HepG2 (cell line): ENCODE results near the gene TMEM135. TPM values are rescaled to one million over a fixed set of nuclear protein-coding genes. Genes with fewer than 3 reads are reported as not detected.

Experiments used
- ATAC-seq: fragments of 200-7000 bp; cut with Tn5 transposase; 3 replicates; pipeline ENCODE4 v1.9.1; 2020; ENCODE audit warnings: mild to moderate bottlenecking, moderate library complexity
- BruUV-seq: library from RNA; stranded (reverse); fragments of 400-500 nt; replicated peaks from 2 replicates; lab custom pipeline; 2021; lab: Mats Ljungman, UMichigan
- CTCF ChIA-PET: fragments of 300-600 bp; formaldehyde crosslinking; extraction: SDS; loops from one replicate; lab custom pipeline; 2021; ENCODE audit warnings: low total read pairs, inconsistent platforms, low intra/inter-chr PET ratio; lab: Yijun Ruan, JAX
- POLR2A ChIA-PET: fragments of 350-600 bp; sonication (Branson Sonifier 250); formaldehyde crosslinking; loops from one replicate; lab custom pipeline; 2020; ENCODE audit warnings: antibody characterized with exemption, inconsistent platforms; lab: Yijun Ruan, JAX
- DNase-seq: peaks from one replicate; pipeline ENCODE4 v3.0.0-alpha.2; 2015; ENCODE audit warnings: low spot score
- FAIRE-seq: peaks from 3 replicates; lab custom pipeline; 2011; peaks lifted over from hg19 to GRCh38; lab: Jason Lieb, UNC
- H2AFZ ChIP-seq: one replicate; pipeline ENCODE4 v1.6.1; 2011; ENCODE audit warnings: low read length, inconsistent platforms
- H3K27ac ChIP-seq: fragments of 300-600 bp; 3 replicates; pipeline ENCODE4 v1.8.0; 2011; ENCODE audit warnings: mixed run types, mild to moderate bottlenecking, mixed read lengths, low read length, inconsistent platforms; ENCODE audit not compliant: insufficient read depth; ENCODE audit errors: extremely low read length
- H3K27me3 ChIP-seq, 2 experiments: fragments of 200-600 bp in 1 of 2; 2 replicates in 1 of 2; 3 replicates in 1 of 2; pipeline versions ENCODE4 v1.6.0 to v1.8.0; 2011; ENCODE audit warnings: low read length in 2 of 2, mild to moderate bottlenecking in 2 of 2, moderate library complexity in 2 of 2, inconsistent platforms in 1 of 2; ENCODE audit not compliant: insufficient read depth in 2 of 2, control insufficient read depth in 1 of 2
- H3K36me3 ChIP-seq, 2 experiments: fragments of 200-600 bp in 1 of 2; replicated peaks in 1 of 2; 2 replicates in 1 of 2; 3 replicates in 1 of 2; pipeline versions ENCODE4 v1.5.1 to v1.8.0; 2011; ENCODE audit warnings: low read length in 2 of 2, inconsistent platforms in 1 of 2; ENCODE audit not compliant: insufficient read depth in 2 of 2, control insufficient read depth in 1 of 2
- H3K4me1 ChIP-seq: 2 replicates; pipeline ENCODE4 v1.5.1; 2012; ENCODE audit warnings: low read length, inconsistent platforms; ENCODE audit not compliant: insufficient read depth
- H3K4me2 ChIP-seq: 2 replicates; pipeline ENCODE4 v1.6.0; 2011; ENCODE audit warnings: low read depth, low read length, inconsistent platforms
- H3K4me3 ChIP-seq, 3 experiments: fragments of 200-600 bp in 1 of 3; sonication (generic), shearing (Covaris generic) in 1 of 3; replicated peaks in 1 of 3; 2 replicates each; pipeline ENCODE4 v1.5.1; 2011 to 2016; ENCODE audit warnings: low read length in 3 of 3, inconsistent platforms in 2 of 3, low read depth in 2 of 3, mild to moderate bottlenecking in 2 of 3, control low read depth in 1 of 3, mixed read lengths in 1 of 3; ENCODE audit not compliant: insufficient read depth in 1 of 3
- H3K79me2 ChIP-seq: one replicate; pipeline ENCODE4 v1.6.1; 2011; ENCODE audit warnings: low read length, inconsistent platforms; ENCODE audit not compliant: insufficient read depth
- H3K9ac ChIP-seq: 2 replicates; pipeline ENCODE4 v1.6.0; 2011; ENCODE audit warnings: mild to moderate bottlenecking, low read depth, low read length, inconsistent platforms; ENCODE audit not compliant: insufficient read depth
- H3K9me3 ChIP-seq: 2 replicates; pipeline ENCODE4 v1.5.1; 2012; ENCODE audit warnings: mild to moderate bottlenecking, low read length
- H4K20me1 ChIP-seq: 2 replicates; pipeline ENCODE4 v1.6.0; 2011; ENCODE audit warnings: inconsistent platforms, mild to moderate bottlenecking, low read length, moderate library complexity; ENCODE audit not compliant: insufficient read depth
- ARID2 ChIP-seq: sonication (generic); formaldehyde crosslinking; IDR thresholded peaks from 2 replicates; pipeline ENCODE4 v1.8.1; 2022; ENCODE audit warnings: mild to moderate bottlenecking, missing genetic modification reagents, borderline replicate concordance
- ARNTL ChIP-seq: sonication (generic); formaldehyde crosslinking; IDR thresholded peaks from 2 replicates; pipeline ENCODE4 v1.4.0; 2020; ENCODE audit warnings: mild to moderate bottlenecking, missing genetic modification reagents
- CBX2 ChIP-seq, 2 experiments: fragments of 200-600 bp in 1 of 2; sonication (generic); formaldehyde crosslinking in 1 of 2; IDR thresholded peaks; 2 replicates each; pipeline versions ENCODE4 v1.7.0 to v1.8.1; 2018 to 2022; ENCODE audit warnings: low read depth in 2 of 2, low read length in 1 of 2, mild to moderate bottlenecking in 1 of 2, missing genetic modification reagents in 1 of 2
- IRF2 ChIP-seq: IDR thresholded peaks from 2 replicates; pipeline ENCODE4 v1.6.1; 2018; ENCODE audit warnings: missing genetic modification reagents, missing compliant biosample characterization
- JDP2 ChIP-seq: sonication (generic); formaldehyde crosslinking; IDR thresholded peaks from 2 replicates; pipeline ENCODE4 v1.8.1; 2022; ENCODE audit warnings: missing genetic modification reagents, borderline replicate concordance
- NR2F6 ChIP-seq, 2 experiments: IDR thresholded peaks; 2 replicates each; pipeline ENCODE4 v1.6.1; 2016; ENCODE audit warnings: antibody characterized with exemption in 1 of 2, mild to moderate bottlenecking in 1 of 2
- PAF1 ChIP-seq: IDR thresholded peaks from 2 replicates; pipeline ENCODE4 v1.6.1; 2016; ENCODE audit warnings: missing genetic modification reagents, missing compliant biosample characterization
- PHF21A ChIP-seq: sonication (generic); formaldehyde crosslinking; IDR thresholded peaks from 2 replicates; pipeline ENCODE4 v1.5.0; 2020; ENCODE audit warnings: mild to moderate bottlenecking, missing genetic modification reagents
- RFX1 ChIP-seq: fragments of 450-650 bp; IDR thresholded peaks from 2 replicates; pipeline ENCODE4 v1.6.1; 2017
- RXRA ChIP-seq: sonication (generic); formaldehyde crosslinking; IDR thresholded peaks from 2 replicates; pipeline ENCODE4 v1.5.1; 2020; ENCODE audit warnings: missing genetic modification reagents
- SALL1 ChIP-seq: sonication (generic); formaldehyde crosslinking; IDR thresholded peaks from 2 replicates; pipeline ENCODE4 v1.8.0; 2022; ENCODE audit warnings: mild to moderate bottlenecking, missing genetic modification reagents
- ZMYM2 ChIP-seq: sonication (generic); formaldehyde crosslinking; IDR thresholded peaks from 2 replicates; pipeline ENCODE4 v1.8.0; 2022; ENCODE audit warnings: mild to moderate bottlenecking, missing genetic modification reagents
- ZNF326 ChIP-seq: sonication (generic); formaldehyde crosslinking; IDR thresholded peaks from 2 replicates; pipeline ENCODE4 v1.4.0; 2020; ENCODE audit warnings: missing genetic modification reagents, borderline replicate concordance
- ZNF329 ChIP-seq: sonication (generic); formaldehyde crosslinking; IDR thresholded peaks from 2 replicates; pipeline ENCODE4 v1.9.0; 2021; ENCODE audit warnings: low read depth, mild to moderate bottlenecking, missing genetic modification reagents
- ZNF672 ChIP-seq: sonication (generic); formaldehyde crosslinking; IDR thresholded peaks from 2 replicates; pipeline ENCODE4 v1.8.1; 2022; ENCODE audit warnings: missing genetic modification reagents
- ZNF75D ChIP-seq: sonication (generic); formaldehyde crosslinking; IDR thresholded peaks from 2 replicates; pipeline ENCODE4 v1.8.1; 2023; ENCODE audit warnings: missing genetic modification reagents, mild to moderate bottlenecking, borderline replicate concordance
- WGBS: methylation state at CpG from one replicate; pipeline ENCODE4 v1.1.6; 2017; ENCODE audit warnings: low lambda C conversion rate; 5-methylcytosine and 5-hydroxymethylcytosine counted together
- in situ Hi-C: cut with HindIII; loops from 2 replicates; pipeline ENCODE4 v1.10.0; 2017; ENCODE audit warnings: low pct_unique_long_range_greater_than_20kb; ENCODE audit not compliant: extremely low pct_ligation_motif_present
- intact Hi-C: fragments of 100-400 bp; cut with micrococcal nuclease; formaldehyde crosslinking; loops from one replicate; pipeline ENCODE4 v1.10.0; 2022; ENCODE audit not compliant: unreplicated experiment
- polyA plus RNA-seq, 8 experiments: library from polyadenylated mRNA; depleted of rRNA in 3 of 8; stranded (reverse) in 7 of 8; unstranded in 1 of 8; fragments of >200 nt; fragmentation: Illumina TruSeq in 4 of 8; extraction: Trizol in 4 of 8; gene quantifications; 2 replicates each; pipeline versions ENCODE4 v1.2.1 to v1.2.3, GENCODE V29; 2011 to 2016; ENCODE audit warnings: low read depth in 4 of 8, missing spikeins in 1 of 8, mixed read lengths in 1 of 8; ENCODE audit not compliant: insufficient read depth in 1 of 8
- total RNA-seq, 5 experiments: library from RNA; depleted of rRNA; stranded (reverse); fragments of >200 nt; fragmentation: Illumina TruSeq; extraction: Trizol; gene quantifications; 2 replicates each; pipeline ENCODE4 v1.2.3, GENCODE V29; 2016; ENCODE audit warnings: low read depth in 1 of 5
- TF ChIP-seq, protein P1 (sequence below): sonication (generic); formaldehyde crosslinking; IDR thresholded peaks from 2 replicates; pipeline ENCODE4 v1.9.0; 2021; ENCODE audit warnings: missing genetic modification reagents, borderline replicate concordance
- TF ChIP-seq, protein P2 (sequence below): IDR thresholded peaks from 2 replicates; pipeline ENCODE4 v1.6.1; 2016
- TF ChIP-seq, protein P3 (sequence below): sonication (generic); formaldehyde crosslinking; IDR thresholded peaks from 2 replicates; pipeline ENCODE4 v1.5.0; 2020; ENCODE audit warnings: mild to moderate bottlenecking, missing genetic modification reagents
- TF ChIP-seq, protein P4 (sequence below): IDR thresholded peaks from 2 replicates; pipeline ENCODE4 v1.6.1; 2016; ENCODE audit warnings: low read depth, borderline replicate concordance

TMEM135 gene
- total and polyA plus RNA-seq, 2 of the 13 experiments (the other 11 are each of a cell fraction or from before 2014, with no cell fraction given) = 36.6 to 88.9 TPM

DNA sequence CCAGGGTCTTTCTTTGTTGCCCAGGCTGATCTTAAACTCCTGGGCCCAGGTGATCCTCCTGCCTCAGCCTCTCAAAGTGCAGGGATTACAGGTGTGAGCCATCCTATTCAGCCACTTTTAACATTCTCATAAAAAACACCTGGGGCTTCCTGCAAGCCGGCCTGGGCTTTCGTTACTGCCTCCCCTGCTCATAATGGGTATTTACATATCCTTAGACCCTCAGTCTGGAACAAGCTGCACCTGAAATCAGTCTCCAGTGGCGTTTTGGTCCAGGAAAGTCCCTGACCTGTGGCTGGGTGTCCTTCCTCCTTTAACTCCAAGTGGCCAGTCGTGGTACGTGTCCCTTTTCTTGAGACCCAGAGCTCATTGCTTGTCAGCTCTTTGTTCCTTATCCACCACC is 320.7 kb downstream of the TMEM135 start (continued):
- TF ChIP-seq, protein P1, sequence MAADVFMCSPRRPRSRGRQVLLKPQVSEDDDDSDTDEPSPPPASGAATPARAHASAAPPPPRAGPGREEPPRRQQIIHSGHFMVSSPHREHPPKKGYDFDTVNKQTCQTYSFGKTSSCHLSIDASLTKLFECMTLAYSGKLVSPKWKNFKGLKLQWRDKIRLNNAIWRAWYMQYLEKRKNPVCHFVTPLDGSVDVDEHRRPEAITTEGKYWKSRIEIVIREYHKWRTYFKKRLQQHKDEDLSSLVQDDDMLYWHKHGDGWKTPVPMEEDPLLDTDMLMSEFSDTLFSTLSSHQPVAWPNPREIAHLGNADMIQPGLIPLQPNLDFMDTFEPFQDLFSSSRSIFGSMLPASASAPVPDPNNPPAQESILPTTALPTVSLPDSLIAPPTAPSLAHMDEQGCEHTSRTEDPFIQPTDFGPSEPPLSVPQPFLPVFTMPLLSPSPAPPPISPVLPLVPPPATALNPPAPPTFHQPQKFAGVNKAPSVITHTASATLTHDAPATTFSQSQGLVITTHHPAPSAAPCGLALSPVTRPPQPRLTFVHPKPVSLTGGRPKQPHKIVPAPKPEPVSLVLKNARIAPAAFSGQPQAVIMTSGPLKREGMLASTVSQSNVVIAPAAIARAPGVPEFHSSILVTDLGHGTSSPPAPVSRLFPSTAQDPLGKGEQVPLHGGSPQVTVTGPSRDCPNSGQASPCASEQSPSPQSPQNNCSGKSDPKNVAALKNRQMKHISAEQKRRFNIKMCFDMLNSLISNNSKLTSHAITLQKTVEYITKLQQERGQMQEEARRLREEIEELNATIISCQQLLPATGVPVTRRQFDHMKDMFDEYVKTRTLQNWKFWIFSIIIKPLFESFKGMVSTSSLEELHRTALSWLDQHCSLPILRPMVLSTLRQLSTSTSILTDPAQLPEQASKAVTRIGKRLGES = no peak
- TF ChIP-seq ZNF75D (CRISPR knock-in tag) = no peak
- TF ChIP-seq JDP2 (CRISPR knock-in tag) = no peak
- TF ChIP-seq, all 625 proteins: peak for 0

DNA sequence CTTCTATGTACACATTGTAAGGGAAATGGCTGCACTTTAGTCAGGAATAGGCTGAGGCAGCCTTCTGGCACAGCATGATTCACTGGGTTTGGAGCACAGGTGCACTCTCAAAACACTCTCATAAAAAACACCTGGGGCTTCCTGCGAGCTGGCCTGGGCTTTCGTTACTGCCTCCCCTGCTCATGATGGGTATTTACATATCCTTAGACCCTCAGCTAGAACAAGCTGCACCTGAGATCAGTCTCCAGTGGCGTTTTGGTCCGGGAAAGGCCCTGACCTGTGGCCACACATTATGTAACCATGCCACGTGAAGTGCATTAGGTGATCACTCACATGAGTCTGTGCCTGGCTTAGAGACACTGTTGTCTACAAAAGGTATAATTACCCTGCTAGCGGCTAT is 321.7 kb downstream of the TMEM135 start:
- no peaks in the 10 kb centered on the region for H3K9me3 ChIP-seq
- no peak overlapping the region for H2AFZ ChIP-seq
- H3K27ac ChIP-seq = no peak overlapping the region
- in situ Hi-C loops = loop anchor here (10.0 kb wide), 1 partner anchor 1185 kb away; no protein-coding TSS in a partner anchor
- intact Hi-C loops = loop anchor here (10.0 kb wide), 1 partner anchor 1525 kb away; no protein-coding TSS in a partner anchor
- no peaks in the 10 kb centered on the region; a peak in 1 of 5 replicates for H3K27me3 ChIP-seq
- H4K20me1 ChIP-seq = no peaks in the 10 kb centered on the region
- BruUV-seq = no TSS peak
- 14% methylated on average over 2 of the region's 6 CpGs for WGBS
- no peak overlapping the region for H3K9ac ChIP-seq
- DNase-seq (no peak), FAIRE-seq (no peak), ATAC-seq (peak; percentile 21)
- 0 out of 2 replicates have a peak, but pooled peaks cover 7% of the 10 kb centered on the region for H3K4me1 ChIP-seq
- H3K79me2 ChIP-seq = no peaks in the 10 kb centered on the region
- no peaks in the 10 kb centered on the region for H3K36me3 ChIP-seq
- CTCF ChIA-PET = no interaction called here
- POLR2A ChIA-PET = no interaction called here
- H3K4me2 ChIP-seq = no peak overlapping the region
- no peak overlapping the region for H3K4me3 ChIP-seq
- TF ChIP-seq ZNF329 (CRISPR knock-in tag) = peak; percentile 90; the same call in 1 of the 2 replicates
- no peak for TF ChIP-seq RFX1
- TF ChIP-seq, protein P2, sequence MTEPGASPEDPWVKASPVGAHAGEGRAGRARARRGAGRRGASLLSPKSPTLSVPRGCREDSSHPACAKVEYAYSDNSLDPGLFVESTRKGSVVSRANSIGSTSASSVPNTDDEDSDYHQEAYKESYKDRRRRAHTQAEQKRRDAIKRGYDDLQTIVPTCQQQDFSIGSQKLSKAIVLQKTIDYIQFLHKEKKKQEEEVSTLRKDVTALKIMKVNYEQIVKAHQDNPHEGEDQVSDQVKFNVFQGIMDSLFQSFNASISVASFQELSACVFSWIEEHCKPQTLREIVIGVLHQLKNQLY (CRISPR knock-in tag) = 0 out of 2 replicates have a peak, but pooled peaks have one; percentile 42
- TF ChIP-seq, protein P3, sequence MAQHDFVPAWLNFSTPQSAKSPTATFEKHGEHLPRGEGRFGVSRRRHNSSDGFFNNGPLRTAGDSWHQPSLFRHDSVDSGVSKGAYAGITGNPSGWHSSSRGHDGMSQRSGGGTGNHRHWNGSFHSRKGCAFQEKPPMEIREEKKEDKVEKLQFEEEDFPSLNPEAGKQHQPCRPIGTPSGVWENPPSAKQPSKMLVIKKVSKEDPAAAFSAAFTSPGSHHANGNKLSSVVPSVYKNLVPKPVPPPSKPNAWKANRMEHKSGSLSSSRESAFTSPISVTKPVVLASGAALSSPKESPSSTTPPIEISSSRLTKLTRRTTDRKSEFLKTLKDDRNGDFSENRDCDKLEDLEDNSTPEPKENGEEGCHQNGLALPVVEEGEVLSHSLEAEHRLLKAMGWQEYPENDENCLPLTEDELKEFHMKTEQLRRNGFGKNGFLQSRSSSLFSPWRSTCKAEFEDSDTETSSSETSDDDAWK (CRISPR knock-in tag) = no peak
- TF ChIP-seq PAF1 (CRISPR knock-in tag) = no peak
- peak; percentile 14; the same call in 1 of the 2 replicates for TF ChIP-seq SALL1 (CRISPR knock-in tag)
- no peak for TF ChIP-seq RXRA (CRISPR knock-in tag)
- TF ChIP-seq ZNF672 (CRISPR knock-in tag) = no peak
- no peak for TF ChIP-seq ZNF326 (CRISPR knock-in tag)
- no peak for TF ChIP-seq CBX2 (IDR thresholded peaks at IDR 0.05; ENCODE audit: low read depth, low read length)
- no peak for TF ChIP-seq CBX2 (CRISPR knock-in tag; IDR thresholded peaks at IDR 0.05; ENCODE audit: low read depth)
- no peak for TF ChIP-seq NR2F6 (IDR thresholded peaks at IDR 0.05)
- TF ChIP-seq NR2F6 (CRISPR knock-in tag; IDR thresholded peaks at IDR 0.05) = peak; percentile 26; the same call in 1 of the 2 replicates
- TF ChIP-seq ARID2 = no peak
- no peak for TF ChIP-seq ZMYM2 (CRISPR knock-in tag)
- TF ChIP-seq ARNTL (CRISPR knock-in tag) = peak; percentile 49; the same call in 1 of the 2 replicates
- no peak for TF ChIP-seq IRF2
- no peak for TF ChIP-seq PHF21A
- TF ChIP-seq, protein P4, sequence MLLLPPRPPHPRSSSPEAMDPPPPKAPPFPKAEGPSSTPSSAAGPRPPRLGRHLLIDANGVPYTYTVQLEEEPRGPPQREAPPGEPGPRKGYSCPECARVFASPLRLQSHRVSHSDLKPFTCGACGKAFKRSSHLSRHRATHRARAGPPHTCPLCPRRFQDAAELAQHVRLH (CRISPR knock-in tag) = no peak
